ENCODE results near the gene FKBP5.

DNA sequence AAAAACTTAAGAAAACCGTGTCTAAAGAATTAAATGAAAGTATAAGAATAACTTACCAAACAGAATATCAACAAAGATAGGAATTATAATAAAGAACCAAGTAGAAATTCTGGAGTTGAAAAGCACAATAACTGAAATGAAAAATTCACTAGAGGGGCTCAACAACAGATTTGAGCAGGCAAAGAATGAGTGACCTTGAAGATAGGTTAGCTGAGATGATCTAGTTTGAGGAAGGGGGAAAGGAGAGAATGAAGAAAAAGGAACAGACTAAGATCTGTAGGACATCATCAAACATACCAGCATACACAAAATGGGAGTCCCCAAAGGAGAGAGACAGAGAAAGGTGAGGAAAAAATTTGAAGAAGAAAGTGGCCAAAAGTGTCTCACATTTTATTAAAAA lies 138.3 kb downstream of the FKBP5 start:
- TF ChIP-seq POLR2A (IDR thresholded peaks at IDR 0.05): no peak
- TF ChIP-seq, protein P1, sequence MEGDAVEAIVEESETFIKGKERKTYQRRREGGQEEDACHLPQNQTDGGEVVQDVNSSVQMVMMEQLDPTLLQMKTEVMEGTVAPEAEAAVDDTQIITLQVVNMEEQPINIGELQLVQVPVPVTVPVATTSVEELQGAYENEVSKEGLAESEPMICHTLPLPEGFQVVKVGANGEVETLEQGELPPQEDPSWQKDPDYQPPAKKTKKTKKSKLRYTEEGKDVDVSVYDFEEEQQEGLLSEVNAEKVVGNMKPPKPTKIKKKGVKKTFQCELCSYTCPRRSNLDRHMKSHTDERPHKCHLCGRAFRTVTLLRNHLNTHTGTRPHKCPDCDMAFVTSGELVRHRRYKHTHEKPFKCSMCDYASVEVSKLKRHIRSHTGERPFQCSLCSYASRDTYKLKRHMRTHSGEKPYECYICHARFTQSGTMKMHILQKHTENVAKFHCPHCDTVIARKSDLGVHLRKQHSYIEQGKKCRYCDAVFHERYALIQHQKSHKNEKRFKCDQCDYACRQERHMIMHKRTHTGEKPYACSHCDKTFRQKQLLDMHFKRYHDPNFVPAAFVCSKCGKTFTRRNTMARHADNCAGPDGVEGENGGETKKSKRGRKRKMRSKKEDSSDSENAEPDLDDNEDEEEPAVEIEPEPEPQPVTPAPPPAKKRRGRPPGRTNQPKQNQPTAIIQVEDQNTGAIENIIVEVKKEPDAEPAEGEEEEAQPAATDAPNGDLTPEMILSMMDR (IDR thresholded peaks at IDR 0.05): no peak

Measured in tibial nerve (tissue), 3 donors.